HEK293 (cell line): Measurements from ENCODE around the gene PIK3R3.

ENCODE experiments used
- TCF7L2 ChIP-seq: IDR thresholded peaks from 2 replicates; pipeline ENCODE4 v1.6.1; 2011; ENCODE audit warnings: low read depth, mild to moderate bottlenecking, inconsistent platforms, low read length, moderate library complexity, borderline replicate concordance
- ZNF248 ChIP-seq: fragments of 450-650 bp; formaldehyde crosslinking; IDR thresholded peaks from 2 replicates; pipeline ENCODE4 v1.5.1; 2017; ENCODE audit warnings: missing biosample characterization, missing genetic modification characterization

DNA sequence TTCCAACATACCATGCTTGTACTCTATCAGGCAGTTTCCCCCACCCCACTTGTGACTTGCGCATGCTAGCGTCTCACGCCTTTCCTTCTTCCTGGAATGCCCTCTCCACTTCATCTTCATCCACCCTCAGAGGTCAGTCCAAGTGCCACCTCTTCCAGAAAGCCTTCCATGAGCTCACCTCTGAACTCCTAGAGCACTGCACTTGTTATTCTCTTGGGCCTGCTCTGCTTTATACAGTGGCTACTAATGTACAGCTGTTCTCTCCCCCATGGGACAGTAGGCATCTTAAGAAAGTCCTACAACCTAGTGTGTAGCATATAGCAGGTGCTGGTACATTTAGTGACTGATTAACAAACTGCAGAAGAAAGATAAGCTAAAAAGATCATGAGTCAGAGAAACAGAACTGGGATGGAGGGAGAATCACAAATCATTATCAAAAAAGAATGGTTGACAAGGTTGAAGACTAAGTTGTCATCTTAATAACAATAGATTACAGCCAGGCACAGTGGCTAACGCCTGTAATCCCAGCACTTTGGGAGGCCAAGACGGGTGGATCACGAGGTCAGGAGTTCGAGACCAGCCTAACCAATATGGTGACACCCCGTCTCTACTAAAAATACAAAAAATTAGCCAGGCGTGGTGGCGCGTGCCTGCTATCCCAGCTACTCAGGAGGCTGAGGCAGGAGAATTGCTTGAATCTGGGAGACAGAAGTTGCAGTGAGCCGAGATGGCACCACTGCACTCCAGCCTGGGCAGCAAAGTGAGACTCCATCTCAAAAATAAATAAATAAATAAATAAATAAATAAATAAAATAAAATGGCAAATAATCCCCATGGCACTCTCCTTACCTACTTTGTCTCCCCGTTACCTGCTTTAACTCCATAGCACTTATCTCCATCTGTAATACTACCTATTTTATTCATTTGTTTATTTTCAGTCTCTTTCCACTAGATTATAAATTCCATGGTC is 26.2 kb upstream of the PIK3R3 start:
- TF ChIP-seq TCF7L2 (no peak), ZNF248 (tag by site-specific recombination) (no peak)
